ENCODE measurements around the gene TH.
"Not testable (repeated sequence)": the region's sequence is repeated elsewhere in the genome, so short reads cannot be mapped to it uniquely, and the experiment has no call there.

Gene TH

DNA sequence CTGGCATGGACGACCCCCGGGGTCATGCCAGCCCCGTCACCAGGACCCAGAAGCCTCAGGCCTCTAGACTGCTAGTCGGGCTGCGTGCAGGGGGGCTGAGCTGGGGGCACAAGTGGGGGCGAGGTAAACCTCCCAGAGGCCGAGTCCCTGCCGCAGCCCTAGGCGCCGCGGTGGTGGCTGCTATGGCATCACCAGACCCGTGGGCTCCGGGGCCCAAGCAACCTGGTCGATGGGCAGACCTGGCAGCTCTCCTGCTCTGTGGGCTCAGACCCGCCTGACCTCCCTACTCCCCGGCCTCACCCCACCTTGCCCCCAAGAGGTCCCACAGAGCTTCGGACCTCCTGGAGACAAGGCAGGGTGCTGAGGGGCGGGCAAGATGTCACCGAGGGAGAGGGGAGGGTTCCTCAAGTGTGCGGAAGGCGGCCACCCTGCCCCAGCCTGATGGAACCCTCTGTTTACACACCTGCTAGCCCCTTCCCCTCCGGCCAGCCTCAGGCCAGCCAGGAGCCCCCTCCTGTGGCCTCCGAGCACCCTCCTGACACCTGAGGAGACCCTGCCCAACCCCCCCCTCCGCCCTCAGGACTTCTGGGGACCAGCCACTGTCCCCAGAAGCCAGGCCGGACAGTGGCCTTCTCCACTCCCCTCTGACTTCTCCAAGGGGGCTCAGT is 41.8 kb downstream of the TH start:
- DNase-seq (ENCODE audit: low spot score): no peak

DNA sequence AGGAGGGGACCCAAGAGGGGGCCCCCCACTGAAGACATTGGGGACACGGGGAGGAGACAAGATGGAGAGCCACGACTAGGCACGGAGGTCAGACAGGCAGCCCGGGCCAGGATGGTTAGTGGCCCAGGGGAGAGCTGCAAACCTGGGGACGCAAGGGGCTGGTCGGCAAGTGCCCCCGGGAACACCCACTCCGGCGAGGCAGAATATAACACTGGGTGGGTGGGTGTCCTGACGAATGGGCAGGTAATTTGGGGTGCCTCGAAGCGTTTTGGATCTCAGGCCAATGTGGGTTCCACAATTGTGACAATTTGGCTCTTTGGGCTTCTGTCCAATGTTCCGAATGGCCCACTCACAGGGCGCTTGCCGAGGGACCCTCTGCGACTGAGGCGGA is 42.3 kb downstream of the TH start:
- DNase-seq (ENCODE audit: low spot score): no peak

DNA sequence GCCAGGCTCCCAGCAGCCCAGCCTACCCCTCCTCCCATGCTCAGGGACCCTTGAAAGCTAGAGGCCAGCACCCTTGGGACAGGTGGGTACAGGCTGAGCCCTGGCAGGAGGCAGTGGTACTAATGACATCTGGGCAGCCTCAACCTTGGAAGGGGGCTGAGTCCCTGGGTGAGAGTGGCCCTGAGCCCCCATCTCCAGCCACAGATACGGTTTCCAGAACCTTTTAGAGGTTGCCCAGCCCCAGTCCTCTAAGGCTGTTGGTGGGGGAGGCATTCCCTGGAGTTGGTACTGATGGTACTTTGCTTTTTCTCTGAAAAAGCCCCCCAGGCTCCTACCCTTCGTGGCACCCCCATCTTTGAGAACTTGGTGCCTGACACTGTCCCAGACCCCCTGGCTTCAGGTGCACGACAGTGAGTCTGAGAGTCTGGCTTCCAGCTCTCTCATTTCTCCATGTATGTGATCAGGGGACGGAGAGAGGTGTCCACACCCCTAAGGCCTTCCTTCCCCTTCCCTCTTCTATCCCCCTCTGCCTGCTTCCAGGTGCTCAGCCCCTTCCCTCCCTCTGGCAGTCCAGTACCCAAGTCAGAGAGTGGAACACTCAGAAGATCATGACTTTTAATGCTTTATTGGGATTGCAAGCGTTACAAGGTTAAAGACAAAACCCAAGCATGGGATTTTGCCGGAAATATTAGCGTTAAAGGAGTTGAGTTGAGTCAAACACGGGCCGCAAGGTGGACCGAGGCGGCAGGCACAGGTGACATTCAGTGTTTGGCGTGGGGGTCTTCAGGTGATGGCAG is 42.9 kb downstream of the TH start:
- DNase-seq (ENCODE audit: low spot score): no peak

DNA sequence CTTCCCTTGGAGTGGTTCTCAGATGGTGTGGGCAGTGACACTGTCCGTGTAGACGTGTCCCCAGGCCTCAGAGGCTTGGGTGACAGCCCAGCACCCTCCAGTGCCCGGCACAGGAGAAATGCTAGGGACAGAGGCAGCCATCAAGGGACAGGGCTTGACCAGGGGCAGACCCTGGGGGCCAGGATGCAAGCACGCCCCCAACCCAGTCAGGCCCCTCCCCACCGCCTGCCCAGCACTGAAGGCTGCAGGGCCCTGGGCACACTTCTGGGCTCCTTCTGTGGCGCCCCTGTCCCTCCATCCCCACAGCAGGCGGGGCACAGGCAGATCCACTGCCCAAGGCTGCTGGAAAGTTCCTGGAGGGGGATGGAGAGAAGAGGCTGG is 43.5 kb downstream of the TH start:
- DNase-seq (ENCODE audit: low spot score): no peak

DNA sequence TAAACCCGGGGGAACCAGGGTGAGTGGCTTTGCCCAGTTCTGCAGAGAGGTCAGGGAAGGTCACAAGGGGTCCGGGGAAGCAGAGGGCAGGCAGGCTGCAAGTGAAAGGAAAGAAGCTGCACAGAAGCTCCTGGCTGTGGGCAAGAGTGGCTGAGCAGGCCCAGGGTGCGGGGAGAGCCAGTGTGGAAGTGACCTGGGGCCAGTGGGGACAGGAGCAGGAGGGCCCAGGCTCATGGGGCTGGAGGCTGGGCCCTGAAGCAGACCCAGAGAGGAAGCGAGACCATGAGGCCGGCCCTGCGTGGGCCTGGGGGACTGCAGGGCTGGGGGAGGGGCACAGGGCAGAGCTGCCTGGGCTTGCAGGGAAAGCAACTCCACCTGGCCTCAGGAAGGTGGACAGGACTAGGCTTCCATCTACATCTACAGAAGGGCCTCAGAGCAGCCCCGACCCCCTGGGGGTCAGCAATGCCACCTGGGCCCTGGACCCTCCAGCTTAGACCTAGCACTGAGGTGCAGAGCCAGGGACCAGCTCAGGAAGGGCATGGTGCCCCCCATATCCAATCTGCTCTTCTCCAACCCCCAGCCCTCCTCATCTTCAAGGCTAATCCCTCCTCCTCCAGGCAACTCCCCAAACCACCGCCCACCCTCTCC is 44.0 kb downstream of the TH start:
- no peak for DNase-seq (ENCODE audit: low spot score)

DNA sequence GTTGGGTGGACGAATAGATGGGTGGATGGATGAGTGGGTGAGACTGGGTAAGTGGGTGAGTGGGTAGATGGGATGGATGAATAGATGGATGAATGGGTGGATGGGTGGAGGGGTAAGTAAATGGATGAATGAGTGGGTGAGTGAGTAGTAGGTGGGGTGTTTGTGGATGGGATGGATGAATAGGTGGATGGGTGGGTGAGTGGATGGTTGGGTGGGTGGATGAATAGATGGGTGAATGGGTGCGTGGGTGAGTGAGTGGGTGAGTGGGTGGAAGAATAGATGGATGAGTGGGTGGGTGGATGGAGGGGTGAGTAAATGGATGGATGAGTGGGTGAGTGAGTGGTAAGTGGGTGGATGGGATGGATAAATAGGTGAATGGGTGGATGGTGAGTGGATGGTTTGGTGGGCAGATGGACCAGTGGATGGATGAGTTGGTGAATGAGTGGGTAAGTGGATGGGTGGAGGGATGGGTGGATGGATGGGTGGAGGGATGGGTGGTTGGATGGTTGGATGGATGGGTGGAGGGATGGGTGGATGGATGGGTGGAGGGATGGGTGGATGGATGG is 45.0 kb downstream of the TH start:
- DNase-seq (ENCODE audit: low spot score): no peak

DNA sequence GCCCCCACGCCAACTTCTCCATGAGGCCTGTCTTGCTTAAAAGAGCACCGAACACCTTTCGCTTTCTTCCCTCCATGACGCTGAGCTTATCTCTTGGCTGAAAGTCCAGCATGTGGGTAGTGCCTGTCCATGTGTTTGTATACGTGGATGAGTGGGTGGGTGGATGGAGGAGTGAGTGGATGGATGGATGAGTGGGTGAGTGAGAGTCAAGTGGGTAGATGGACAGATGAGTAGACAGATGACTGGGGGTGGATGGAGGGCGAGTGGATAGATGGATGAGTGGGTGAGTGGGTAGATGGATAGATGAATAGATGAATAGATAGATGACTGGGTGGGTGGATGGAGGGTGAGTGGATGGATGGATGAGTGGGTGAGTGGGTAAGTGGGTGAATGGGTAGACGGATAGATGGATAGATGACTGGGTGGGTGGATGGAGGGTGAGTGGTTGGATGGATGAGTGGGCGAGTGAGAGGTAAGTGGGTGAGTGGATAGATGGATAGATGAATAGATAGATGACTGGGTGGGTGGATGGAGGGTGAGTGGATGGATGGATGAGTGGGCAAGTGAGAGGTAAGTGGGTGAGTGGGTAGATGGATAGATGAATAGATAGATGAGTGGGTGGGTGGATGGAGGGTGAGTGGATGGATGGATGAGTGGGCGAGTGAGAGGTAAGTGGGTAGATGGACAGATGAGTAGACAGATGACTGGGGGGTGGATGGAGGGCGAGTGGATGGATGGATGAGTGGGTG is 46.7 kb downstream of the TH start:
- not testable (repeated sequence) for DNase-seq (ENCODE audit: low spot score)

DNA sequence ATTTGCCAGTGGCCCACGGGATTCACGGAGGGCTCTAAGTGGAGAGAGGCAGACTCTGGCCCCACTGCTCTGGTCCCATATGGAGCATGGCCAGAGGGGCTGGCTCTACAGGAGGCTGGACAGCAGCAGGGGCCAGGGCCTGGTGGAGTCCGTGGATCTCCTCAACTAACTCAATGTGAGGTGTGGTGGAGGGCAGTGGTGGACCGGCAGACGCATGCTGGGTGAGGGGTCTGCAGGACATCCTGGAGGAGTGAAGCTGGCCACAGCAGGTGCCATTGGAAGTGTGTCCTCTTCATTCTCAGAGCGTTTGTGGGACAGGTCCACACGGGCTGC is 48.0 kb downstream of the TH start:
- DNase-seq (ENCODE audit: low spot score): no peak

DNA sequence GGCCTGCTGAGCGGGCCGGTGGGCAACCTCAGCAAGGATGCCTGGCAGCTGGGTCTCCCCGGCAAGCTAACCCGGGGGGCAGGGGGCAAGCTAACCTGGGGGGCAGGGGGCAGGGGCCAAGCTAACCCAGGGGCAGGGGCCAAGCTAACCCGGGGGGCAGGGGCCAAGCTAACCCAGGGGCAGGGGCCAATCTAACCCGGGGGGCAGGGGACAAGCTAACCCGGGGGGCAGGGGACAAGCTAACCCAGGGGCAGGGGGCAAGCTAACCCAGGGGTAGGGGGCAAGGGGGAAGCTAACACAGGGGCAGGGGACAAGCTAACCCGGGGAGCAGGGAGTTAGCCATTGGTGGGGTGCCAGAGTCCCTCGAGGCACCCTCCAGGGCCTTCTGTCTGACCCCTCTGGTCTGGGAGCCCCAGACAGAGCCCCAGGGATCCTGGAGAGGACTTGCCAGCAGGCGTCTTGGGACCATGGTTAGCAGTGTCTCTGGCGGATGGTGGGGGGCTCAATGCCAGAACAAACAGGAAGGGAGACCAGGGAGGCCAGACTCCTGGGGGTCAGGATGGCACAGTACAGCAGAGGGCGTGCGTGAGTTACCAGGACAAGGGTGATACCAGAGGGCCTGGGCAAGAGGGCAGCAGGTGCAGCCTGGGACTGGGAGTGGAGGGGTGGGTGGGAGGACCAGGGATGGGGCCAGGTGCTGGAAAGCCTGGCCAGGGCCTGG is 48.5 kb downstream of the TH start:
- DNase-seq (ENCODE audit: low spot score): no peak

DNA sequence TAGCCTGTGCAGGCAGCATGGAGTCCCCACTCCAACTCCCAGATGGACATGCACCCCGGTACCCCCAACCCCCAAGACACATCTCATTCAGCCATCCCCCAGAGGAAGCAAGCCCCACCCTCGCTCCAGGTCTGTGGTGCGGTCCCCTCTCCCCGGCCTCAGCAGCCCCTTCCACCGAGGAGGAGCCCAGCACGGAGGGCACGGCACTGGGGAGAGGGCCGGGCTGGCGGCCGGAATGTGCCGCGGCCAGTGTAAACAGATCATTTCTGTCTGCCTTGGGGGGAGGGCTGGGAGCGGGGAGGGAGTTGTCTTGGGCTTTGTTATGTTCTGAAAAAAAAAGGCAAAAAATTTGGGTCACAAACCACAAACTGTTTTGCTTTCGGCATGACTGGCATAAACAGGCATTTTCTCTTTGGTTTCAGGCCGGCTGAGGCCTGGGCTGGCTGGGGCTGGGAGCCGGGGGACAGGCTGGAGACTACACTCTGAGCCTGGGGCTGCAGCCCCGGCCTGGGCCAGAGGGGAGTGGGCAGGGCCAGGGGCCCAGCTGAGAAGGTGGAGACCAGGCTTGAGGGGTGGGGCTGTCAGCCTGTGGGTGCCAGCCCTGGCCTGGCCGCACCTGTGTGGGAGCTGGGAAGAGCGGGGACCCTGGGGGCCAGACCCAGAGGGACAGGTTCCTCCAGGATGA is 49.3 kb downstream of the TH start:
- no peak for DNase-seq (ENCODE audit: low spot score)

DNA sequence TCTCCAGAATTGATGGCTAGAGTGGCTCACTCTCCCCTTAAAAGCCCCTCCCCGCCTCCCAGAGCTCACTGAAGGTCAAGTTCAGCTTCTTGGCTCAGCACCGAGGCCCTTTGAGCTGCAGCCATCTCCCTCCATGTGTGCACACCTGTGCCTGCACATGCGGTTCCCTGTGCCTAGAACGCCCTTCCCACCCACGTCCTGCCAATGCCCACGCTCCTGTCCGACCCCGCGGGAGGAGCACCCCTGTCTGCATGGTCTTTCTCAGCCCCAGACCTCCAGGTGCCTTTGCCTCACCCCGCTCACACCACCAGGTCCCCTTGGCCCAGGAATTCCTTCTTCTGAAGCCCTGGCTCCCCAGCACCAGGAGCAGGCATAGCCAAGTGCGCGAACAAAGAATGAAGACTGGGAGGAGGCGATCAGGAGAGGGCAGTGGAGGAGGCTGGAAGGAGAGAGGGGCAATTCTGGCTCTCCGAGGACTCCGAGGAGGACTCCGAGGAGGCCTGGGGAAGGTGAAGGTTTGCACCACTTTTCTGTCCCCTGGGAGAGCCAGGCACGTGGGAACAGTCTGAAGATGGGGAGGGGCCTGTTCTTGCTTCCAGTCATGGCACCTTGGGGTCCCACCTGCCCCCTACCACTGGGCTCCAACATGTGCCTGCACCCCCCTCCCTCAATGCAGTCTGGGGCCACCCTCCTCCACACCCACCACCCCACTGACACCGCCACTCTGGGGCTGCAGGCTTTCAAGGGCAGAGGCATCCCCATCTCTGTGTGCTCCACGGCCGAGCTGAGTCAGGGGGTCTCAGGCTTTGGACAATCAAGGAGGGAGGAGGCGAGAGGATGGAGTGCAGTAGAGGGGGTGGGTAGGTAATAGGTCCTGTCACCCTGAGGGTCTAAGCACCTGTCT is 50.1 kb downstream of the TH start:
- no peak for DNase-seq (ENCODE audit: low spot score)

DNA sequence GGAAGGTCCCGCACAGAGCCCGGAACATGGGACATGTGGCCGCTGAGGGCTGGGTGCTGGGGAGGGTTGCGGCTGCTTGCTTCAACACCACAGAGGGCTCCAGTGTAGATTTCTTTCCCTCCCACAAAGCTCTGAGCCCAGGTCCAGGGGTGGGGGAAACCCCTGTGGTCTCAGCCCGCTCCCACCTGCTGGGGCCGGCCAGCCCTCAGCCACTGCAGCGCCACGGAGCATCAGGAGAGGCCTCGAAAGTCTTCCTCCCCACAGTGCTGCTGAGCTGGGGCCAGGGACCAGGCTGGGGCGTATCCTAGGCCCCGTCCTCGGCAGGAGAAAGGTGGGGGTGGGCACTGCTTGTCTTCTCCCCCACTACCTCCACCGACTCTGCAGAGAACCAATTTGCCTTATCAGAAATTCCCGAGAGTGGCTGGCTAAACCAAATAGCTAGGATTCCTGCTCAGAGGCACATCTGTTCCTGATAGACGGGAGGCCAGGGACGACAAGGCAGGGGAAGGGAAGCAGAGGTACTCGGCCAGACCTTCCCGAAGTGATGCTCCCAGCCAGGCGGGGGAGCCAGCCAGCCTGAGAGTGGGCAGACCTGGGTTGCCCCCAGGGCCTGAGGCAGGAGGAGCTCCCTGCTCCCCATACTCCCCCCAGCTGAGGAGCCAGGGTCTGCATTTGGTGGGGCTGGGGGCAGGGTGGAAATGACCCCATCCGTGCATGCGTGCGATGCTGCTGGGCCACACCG is 51.1 kb downstream of the TH start:
- DNase-seq (ENCODE audit: low spot score): no peak

DNA sequence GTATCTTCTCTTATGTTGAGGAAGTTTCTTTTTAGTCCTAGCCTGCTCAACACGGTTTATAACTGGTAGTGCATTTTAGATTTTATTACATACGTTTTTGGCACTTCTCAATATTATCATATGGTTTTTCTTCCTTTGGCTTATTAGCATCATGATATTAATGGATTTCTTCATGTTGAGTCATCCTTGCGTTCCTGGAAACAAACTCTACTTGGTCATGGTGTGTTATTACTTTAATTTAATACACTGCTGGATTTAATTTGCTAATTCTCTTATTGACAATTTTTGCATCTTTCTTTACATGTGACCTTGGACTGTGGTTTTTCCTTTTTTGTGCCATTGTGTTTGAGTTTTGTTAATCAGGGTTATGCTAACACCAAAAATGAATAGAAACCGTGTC is 52.9 kb downstream of the TH start:
- DNase-seq (ENCODE audit: low spot score): no peak

DNA sequence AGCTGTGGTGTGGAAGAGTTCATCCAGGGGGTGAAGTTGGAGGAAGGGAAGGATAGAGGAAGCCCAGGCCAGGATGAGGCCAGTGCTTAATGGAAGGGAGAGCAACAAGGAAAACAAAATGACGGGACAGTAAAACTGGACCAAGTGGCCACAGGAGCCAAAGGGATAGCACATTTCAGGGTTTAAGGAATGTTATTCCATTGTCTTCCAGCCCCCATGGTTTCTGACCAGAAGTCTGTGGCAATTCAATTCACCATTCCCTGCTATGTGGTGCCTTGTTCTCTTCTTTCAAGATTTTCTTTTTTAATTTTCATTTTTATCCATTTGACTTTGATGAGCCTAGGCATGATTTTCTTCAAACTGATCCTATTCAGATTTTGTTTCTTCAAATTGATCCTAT is 54.9 kb downstream of the TH start:
- DNase-seq (ENCODE audit: low spot score): no peak

DNA sequence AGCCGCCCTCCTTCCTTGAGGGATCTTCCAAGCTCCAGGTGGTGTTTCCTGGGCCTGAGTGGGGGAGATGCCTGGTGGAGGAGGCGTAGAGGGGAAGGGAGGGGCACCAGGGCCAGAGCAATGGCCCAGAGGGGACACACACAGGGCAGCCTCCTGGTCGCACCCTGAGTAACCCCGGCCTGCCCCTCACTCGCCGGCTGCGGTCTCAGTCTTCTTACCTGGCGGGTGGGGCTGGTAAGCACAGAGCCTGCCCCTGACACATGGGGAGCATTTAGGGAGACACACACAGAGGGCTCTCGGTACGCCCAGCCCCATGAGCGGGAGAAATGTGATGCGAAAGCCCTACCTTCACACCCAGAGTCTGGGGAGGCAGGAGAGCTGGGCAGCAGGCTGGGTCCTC is 56.3 kb downstream of the TH start:
- no peak for DNase-seq (ENCODE audit: low spot score)

DNA sequence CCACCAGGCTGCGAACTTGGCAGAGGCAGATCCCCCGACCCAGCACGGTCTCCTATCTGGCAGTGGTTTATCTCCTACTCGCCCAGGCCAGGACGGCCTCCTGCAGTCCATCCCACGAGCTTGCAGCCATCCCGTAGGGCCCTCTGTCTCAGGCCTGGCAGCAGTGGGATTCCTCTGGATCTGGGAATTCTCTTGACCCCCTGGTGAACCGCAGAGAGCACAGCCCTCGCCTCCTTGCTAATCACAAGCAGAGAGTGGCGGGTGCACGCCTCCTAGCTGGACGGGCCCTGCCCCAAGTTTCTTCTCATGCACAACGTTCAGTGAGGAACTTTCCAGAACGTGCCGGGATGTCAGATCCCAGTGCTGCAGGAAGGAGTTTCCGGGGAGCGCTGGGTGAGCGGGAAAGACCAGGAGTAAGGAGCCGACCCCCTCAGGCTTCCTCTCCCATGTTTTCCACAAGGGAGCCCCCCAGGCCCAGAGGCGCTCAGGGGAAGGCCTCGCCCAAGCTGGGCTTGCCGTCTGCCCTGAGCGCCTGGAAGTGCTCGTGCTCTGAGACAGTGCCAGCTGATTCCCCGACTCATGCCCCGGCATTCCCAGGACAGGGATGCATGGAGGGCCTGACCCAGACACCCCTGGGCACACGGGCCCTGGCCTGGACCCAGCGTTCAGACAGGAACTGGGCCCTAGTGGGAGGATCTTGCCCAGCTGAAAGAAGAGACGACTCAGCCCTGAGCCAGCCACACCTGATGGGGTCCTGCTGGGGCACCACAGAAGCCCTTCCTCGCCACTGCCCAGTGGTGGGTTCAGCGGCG is 57.0 kb downstream of the TH start:
- no peak for DNase-seq (ENCODE audit: low spot score)
